Aorta (tissue), 5 donors: ENCODE data around the gene CTNND1. TPM values are rescaled to one million over a fixed set of nuclear protein-coding genes. Genes with fewer than 3 reads are reported as not detected.
"Not testable (repeated sequence)": the region's sequence is repeated elsewhere in the genome, so short reads cannot be mapped to it uniquely, and the experiment has no call there.

Source experiments
- ATAC-seq: fragments of 200-7000 bp; cut with Tn5 transposase; one replicate; pipeline ENCODE4 v1.9.1; 2022; ENCODE audit warnings: moderate library complexity; ENCODE audit not compliant: low FRiP score
- DNase-seq, 2 donors: peaks; one replicate each; pipeline ENCODE4 v3.0.0-alpha.2; 2020
- H3K27ac ChIP-seq, 2 donors: one replicate each; pipeline ENCODE4 v1.5.1; 2013; ENCODE audit warnings: low read length in 2 of 2, mild to moderate bottlenecking in 2 of 2, moderate library complexity in 2 of 2, control low read depth in 1 of 2, inconsistent platforms in 1 of 2, low read depth in 1 of 2
- H3K27me3 ChIP-seq, 2 donors: one replicate each; pipeline ENCODE4 v1.6.1; 2013; ENCODE audit warnings: control low read depth in 1 of 2, low read length in 1 of 2, mild to moderate bottlenecking in 1 of 2, moderate library complexity in 1 of 2; ENCODE audit not compliant: insufficient read depth in 2 of 2, control insufficient read depth in 1 of 2
- H3K36me3 ChIP-seq, 2 donors: one replicate each; pipeline ENCODE4 v1.6.1; 2013; ENCODE audit warnings: control low read depth in 1 of 2, low read length in 1 of 2, mild to moderate bottlenecking in 1 of 2; ENCODE audit not compliant: insufficient read depth in 2 of 2, control insufficient read depth in 1 of 2
- H3K4me1 ChIP-seq, 2 donors: one replicate each; pipeline ENCODE4 v1.6.1; 2013; ENCODE audit warnings: low read length in 2 of 2, control low read depth in 1 of 2, mild to moderate bottlenecking in 1 of 2, moderate library complexity in 1 of 2; ENCODE audit not compliant: insufficient read depth in 2 of 2, control insufficient read depth in 1 of 2
- H3K4me3 ChIP-seq, 2 donors: one replicate each; pipeline ENCODE4 v1.5.1; 2013; ENCODE audit warnings: low read length in 2 of 2, control low read depth in 1 of 2, mild to moderate bottlenecking in 1 of 2
- H3K9me3 ChIP-seq: one replicate; pipeline ENCODE4 v1.6.1; 2013; ENCODE audit warnings: mild to moderate bottlenecking, low read length; ENCODE audit not compliant: control insufficient read depth
- WGBS, 2 donors: extraction: QIAGEN DNeasy Blood & Tissue Kit; methylation state at CpG; one replicate each; pipeline ENCODE4 v1.1.7; 2013; 5-methylcytosine and 5-hydroxymethylcytosine counted together
- intact Hi-C, 2 donors: fragments of 100-400 bp; cut with DNase I; formaldehyde crosslinking; loops; one replicate each; pipeline versions ENCODE4 v1.14.2 to v1.15.0; 2022
- polyA plus RNA-seq, 2 donors: library from polyadenylated mRNA; stranded (reverse); fragments of 200-250 nt; gene quantifications; one replicate each; pipeline ENCODE4 v1.2.3, GENCODE V29; 2013
- total RNA-seq, 2 donors: library from RNA; stranded (reverse); fragmentation: NEBNext Ultra II Directional; extraction: Animal tissue kit (Norgen Biotek cat#: 25700); gene quantifications; one replicate each; pipeline ENCODE4 v1.2.1, GENCODE V29; 2021
- donor health status: healthy with polysubstance abuse.
- donor health status: Bipolar disorder and iron deficiency.
- donor health status: DM: no; HTN: no; CAD: no.
- donor health status: DM: no; HTN: no; CAD: no.
- donor health status: DM: yes; HTN: yes; CAD: no.

Gene CTNND1
- total and polyA plus RNA-seq, 4 donors, result 31.6 to 213 (median 101) TPM

GRCh38 chr11:57812634-57813033 is 51.0 kb downstream of the CTNND1 start:
- H3K4me1 ChIP-seq, result no peaks in the 10 kb centered on the region
- intact Hi-C loops, result no loop called here
- no peak overlapping the region for H3K27ac ChIP-seq
- 94% methylated on average over 6 of the region's 6 CpGs for WGBS, 2 donors
- ATAC-seq (no peak), DNase-seq (no peak)
- H3K9me3 ChIP-seq, result no peaks in the 10 kb centered on the region
- no peaks in the 10 kb centered on the region for H3K27me3 ChIP-seq
- H3K4me3 ChIP-seq, result no peak overlapping the region
- peaks cover 22 to 25% of the 10 kb centered on the region in 2 donors for H3K36me3 ChIP-seq

DNA sequence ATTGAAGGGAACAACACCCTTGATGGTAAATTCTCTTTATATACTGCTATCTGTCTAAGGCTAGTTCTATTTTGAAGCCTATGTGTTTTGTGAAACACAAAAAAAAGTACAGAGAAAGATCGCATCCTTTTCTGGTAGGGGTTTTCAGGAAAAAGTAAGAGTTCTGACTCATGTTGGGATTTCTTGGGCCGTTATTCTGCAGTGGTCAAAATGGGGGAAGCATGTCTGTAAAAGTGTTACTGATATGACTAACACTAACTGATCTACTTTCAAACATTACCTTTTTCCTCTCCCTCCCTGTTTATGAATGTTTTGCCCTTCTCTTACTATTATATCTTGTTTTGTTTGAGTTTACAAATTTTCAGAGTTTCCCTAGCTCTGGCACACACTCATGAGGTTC is 53.9 kb downstream of the CTNND1 start:
- no peak overlapping the region for H3K4me3 ChIP-seq
- H3K4me1 ChIP-seq, result no peaks in the 10 kb centered on the region
- peaks cover 14 to 17% of the 10 kb centered on the region in 2 donors for H3K36me3 ChIP-seq
- H3K27ac ChIP-seq, result no peak overlapping the region
- H3K9me3 ChIP-seq, result no peaks in the 10 kb centered on the region
- ATAC-seq (no peak), DNase-seq (no peak)
- WGBS, 2 donors, result 62 to 63% methylated on average over 2 of the region's 2 CpGs
- no peaks in the 10 kb centered on the region for H3K27me3 ChIP-seq
- intact Hi-C loops, result no loop called here

DNA sequence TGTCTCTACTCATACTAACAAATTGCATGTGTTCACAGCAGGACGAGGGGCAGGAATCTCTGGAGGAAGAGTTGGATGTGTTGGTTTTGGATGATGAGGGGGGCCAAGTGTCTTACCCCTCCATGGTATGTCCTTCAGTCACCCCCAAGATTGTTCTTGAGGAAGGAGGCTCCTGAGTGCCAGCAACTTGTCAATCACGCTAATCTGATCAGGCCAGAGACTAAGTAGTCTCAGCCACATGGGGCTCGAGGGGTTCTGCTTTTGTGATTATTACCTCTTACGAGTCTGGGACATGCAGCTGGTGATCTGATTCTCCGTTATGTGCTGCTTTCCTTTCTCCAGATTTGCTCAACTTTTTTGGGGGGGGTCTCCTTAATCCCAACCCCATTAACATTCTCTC is 54.3 kb downstream of the CTNND1 start:
- Histone ChIP-seq H3K27ac (no peak overlapping the region), H3K27me3 (no peaks in the 10 kb centered on the region), H3K4me1 (no peaks in the 10 kb centered on the region), H3K4me3 (no peak overlapping the region), H3K36me3 (peaks cover 14 to 17% of the 10 kb centered on the region in 2 donors), H3K9me3 (no peaks in the 10 kb centered on the region)
- 65 to 68% methylated on average over 5 of the region's 5 CpGs for WGBS, 2 donors
- ATAC-seq (no peak), DNase-seq (no peak)
- intact Hi-C loops, result no loop called here

GRCh38 chr11:57818812-57819211 is 57.2 kb downstream of the CTNND1 start:
- 94 to 100% methylated on average over 1 of the region's 1 CpG for WGBS, 2 donors
- no peak for ATAC-seq
- no peaks in the 10 kb centered on the region for H3K27me3 ChIP-seq
- H3K4me3 ChIP-seq, result no peak overlapping the region
- DNase-seq, result no peak
- H3K4me1 ChIP-seq, result no peaks in the 10 kb centered on the region
- intact Hi-C loops, result no loop called here
- H3K27ac ChIP-seq, result no peak overlapping the region
- no peaks in the 10 kb centered on the region for H3K9me3 ChIP-seq
- H3K36me3 ChIP-seq, result peaks cover 9 to 10% of the 10 kb centered on the region in 2 donors

GRCh38 chr11:57819252-57819979 is 57.8 kb downstream of the CTNND1 start:
- Histone ChIP-seq H3K9me3 (no peaks in the 10 kb centered on the region), H3K4me3 (no peak overlapping the region), H3K27me3 (no peaks in the 10 kb centered on the region), H3K4me1 (no peaks in the 10 kb centered on the region), H3K36me3 (peaks cover 9 to 10% of the 10 kb centered on the region in 2 donors), H3K27ac (no peak overlapping the region)
- intact Hi-C loops, result no loop called here
- 89 to 91% methylated on average over 7 of the region's 7 CpGs for WGBS, 2 donors
- DNase-seq, result no peak
- ATAC-seq, result no peak

GRCh38 chr11:57823859-57824258 is 62.3 kb downstream of the CTNND1 start:
- no peaks in the 10 kb centered on the region for H3K4me1 ChIP-seq
- no peaks in the 10 kb centered on the region for H3K36me3 ChIP-seq
- no peak for DNase-seq
- no peak for ATAC-seq
- H3K27ac ChIP-seq, result no peak overlapping the region
- H3K27me3 ChIP-seq, result no peaks in the 10 kb centered on the region
- intact Hi-C loops, result no loop called here
- no peaks in the 10 kb centered on the region for H3K9me3 ChIP-seq
- WGBS, 2 donors, result 79 to 88% methylated on average over 1 of the region's 1 CpG
- no peak overlapping the region for H3K4me3 ChIP-seq

DNA sequence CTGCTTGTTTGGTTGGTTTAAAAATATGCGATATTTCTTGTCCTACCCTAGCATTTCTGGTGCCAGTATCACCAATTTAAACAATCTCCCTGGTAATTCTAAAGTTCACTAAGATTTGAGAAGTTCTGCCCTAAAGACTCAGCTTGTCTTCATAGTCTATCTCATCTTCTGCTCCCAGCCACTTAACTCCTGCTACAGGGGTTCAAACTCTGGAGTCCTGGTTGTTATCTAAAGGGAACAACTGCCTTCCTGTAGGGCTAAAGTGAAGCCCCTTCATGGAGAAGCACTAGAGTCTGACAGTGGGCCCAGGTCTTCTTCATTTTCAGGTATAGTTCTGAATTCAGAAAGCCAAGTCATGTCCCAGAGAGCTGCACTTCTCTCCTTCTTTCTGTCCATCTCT is 73.2 kb downstream of the CTNND1 start:
- intact Hi-C loops, result no loop called here
- Histone ChIP-seq H3K9me3 (peaks cover 1% of the 10 kb centered on the region), H3K27ac (no peak overlapping the region), H3K4me3 (no peak overlapping the region), H3K4me1 (no peaks in the 10 kb centered on the region), H3K36me3 (no peaks in the 10 kb centered on the region), H3K27me3 (peaks cover 0 to 4% of the 10 kb centered on the region in 2 donors)
- 88 to 90% methylated on average over 1 of the region's 1 CpG for WGBS, 2 donors
- no peak for DNase-seq
- ATAC-seq, result no peak

DNA sequence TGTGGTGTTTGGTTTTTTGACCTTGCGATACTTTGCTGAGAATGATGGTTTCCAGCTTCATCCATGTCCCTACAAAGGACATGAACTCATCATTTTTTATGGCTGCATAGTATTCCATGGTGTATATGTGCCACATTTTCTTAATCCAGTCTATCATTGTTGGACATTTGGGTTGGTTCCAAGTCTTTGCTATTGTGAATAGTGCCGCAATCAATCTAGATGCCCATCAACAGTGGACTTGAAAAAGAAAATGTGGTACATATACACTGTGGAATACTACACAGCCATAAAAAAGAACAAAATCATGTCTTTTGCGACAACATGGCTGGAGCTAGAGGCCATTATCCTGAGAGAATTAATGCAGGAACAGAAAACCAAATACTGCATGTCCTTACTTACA is 77.0 kb downstream of the CTNND1 start:
- DNase-seq, H3K4me3 ChIP-seq, H3K9me3 ChIP-seq, H3K36me3 ChIP-seq, H3K4me1 ChIP-seq, H3K27me3 ChIP-seq, intact Hi-C loops, ATAC-seq, H3K27ac ChIP-seq: not testable (repeated sequence)
- 95 to 96% methylated on average over 3 of the region's 3 CpGs for WGBS, 2 donors

- ATAC-seq, result no peak
- peaks cover 2% of the 10 kb centered on the region for H3K9me3 ChIP-seq
- H3K4me1 ChIP-seq, result no peaks in the 10 kb centered on the region
- H3K27ac ChIP-seq, result no peak overlapping the region
- WGBS, 2 donors, result 45 to 52% methylated on average over 1 of the region's 1 CpG
- no peaks in the 10 kb centered on the region for H3K27me3 ChIP-seq
- DNase-seq, result no peak
- intact Hi-C loops, result no loop called here
- no peak overlapping the region for H3K4me3 ChIP-seq
- no peaks in the 10 kb centered on the region for H3K36me3 ChIP-seq
These were observed 81.3 kb downstream of the CTNND1 start for GRCh38 chr11:57842873-57843272.
